SK-N-SH (cell line): ENCODE results near the gene MADCAM1. TPM values are rescaled to one million over a fixed set of nuclear protein-coding genes. Genes with fewer than 3 reads are reported as not detected.

ENCODE experiments used
- CHD2 ChIP-seq: fragments of 150-350 bp; IDR thresholded peaks from 2 replicates; pipeline ENCODE4 v1.6.1; 2018; ENCODE audit warnings: low read length; ENCODE audit not compliant: partially characterized antibody
- CTCF ChIP-seq: fragments of 200-600 bp; sonication (generic); IDR thresholded peaks from 2 replicates; pipeline ENCODE4 v1.6.1; 2017; ENCODE audit warnings: antibody characterized with exemption, mild to moderate bottlenecking, moderate library complexity
- ELF1 ChIP-seq: IDR thresholded peaks from 2 replicates; pipeline ENCODE4 v1.4.0; 2012
- MAX ChIP-seq: IDR thresholded peaks from 2 replicates; pipeline ENCODE4 v1.4.0; 2012; ENCODE audit warnings: low read depth
- MXI1 ChIP-seq: IDR thresholded peaks from 2 replicates; pipeline ENCODE4 v1.6.1; 2012; ENCODE audit warnings: mild to moderate bottlenecking, low read depth, low read length, improper control_type of control experiment
- NRF1 ChIP-seq: IDR thresholded peaks from 2 replicates; pipeline ENCODE4 v1.6.1; 2012; ENCODE audit warnings: low read depth, mild to moderate bottlenecking, low read length
- POLR2AphosphoS5 ChIP-seq: IDR thresholded peaks from 2 replicates; pipeline ENCODE4 v1.6.1; 2012; ENCODE audit warnings: low read depth, low read length
- REST ChIP-seq: IDR thresholded peaks from 2 replicates; pipeline ENCODE4 v1.6.1; 2012; ENCODE audit warnings: mild to moderate bottlenecking, low read depth, low read length, moderate library complexity
- RXRA ChIP-seq: IDR thresholded peaks from 2 replicates; pipeline ENCODE4 v1.4.0; 2012; ENCODE audit warnings: low read depth, mild to moderate bottlenecking, borderline replicate concordance
- TCF12 ChIP-seq: IDR thresholded peaks from 2 replicates; pipeline ENCODE4 v1.4.0; 2012
- TEAD4 ChIP-seq: IDR thresholded peaks from 2 replicates; pipeline ENCODE4 v1.4.0; 2012; ENCODE audit warnings: mild to moderate bottlenecking, borderline replicate concordance; ENCODE audit not compliant: insufficient read depth
- YY1 ChIP-seq: IDR thresholded peaks from 2 replicates; pipeline ENCODE4 v1.4.0; 2012; ENCODE audit warnings: low read depth, mild to moderate bottlenecking
- polyA plus RNA-seq, 3 experiments: library from polyadenylated mRNA; depleted of rRNA; stranded (reverse); fragments of >200 nt; gene quantifications; 2 replicates each; pipeline ENCODE4 v1.2.3, GENCODE V29; 2012

Gene MADCAM1
- polyA plus RNA-seq, 1 of the 3 experiments (the other 2 are of a cell fraction), result 0.81 TPM

- TF ChIP-seq CTCF (no peak), MAX (0 out of 2 replicates have a peak, but pooled peaks have one; percentile 29), REST (peak; percentile 34; the same call in 1 of the 2 replicates), POLR2AphosphoS5 (peak; percentile 12; the same call in 1 of the 2 replicates), NRF1 (peak; percentile 76), TEAD4 (no peak), MXI1 (peak; percentile 2; the same call in 1 of the 2 replicates), RXRA (no peak), ELF1 (peak; percentile 74), TCF12 (no peak), YY1 (peak; percentile 100), CHD2 (peak; percentile 71)
Observed at GRCh38 chr19:507286-508203, 11.3 kb downstream of the MADCAM1 start, which contains the start of gene TPGS1 (continued).
